Cardiac fibroblast (primary cell): ENCODE results near the gene CHST8.

ENCODE experiments used
- DNase-seq, 2 donors: peaks; one replicate each; pipeline versions ENCODE4 v3.0.0 to v3.0.0-alpha.2; 2010; ENCODE audit warnings: low read depth in 2 of 2
- H3K4me3 ChIP-seq, 2 donors: replicated peaks in 1 of 2; 1 replicate in 1 of 2; 2 replicates in 1 of 2; pipeline ENCODE4 v1.5.1; 2011; ENCODE audit warnings: low read depth in 2 of 2, low read length in 2 of 2, mild to moderate bottlenecking in 2 of 2, moderate library complexity in 1 of 2
- CTCF ChIP-seq: IDR thresholded peaks from one replicate; pipeline ENCODE4 v1.5.1; 2011; ENCODE audit warnings: low read depth, mild to moderate bottlenecking, low read length, inconsistent platforms

The CHST8 gene

GRCh38 chr19:33714149-33714548 is 92.4 kb downstream of the CHST8 start:
- TF ChIP-seq CTCF: no peak
- no peak overlapping the region for H3K4me3 ChIP-seq
- no peak for DNase-seq

GRCh38 chr19:33715462-33715861 is 93.7 kb downstream of the CHST8 start:
- TF ChIP-seq CTCF: no peak
- no peak overlapping the region for H3K4me3 ChIP-seq
- DNase-seq: no peak

GRCh38 chr19:33717878-33718277 is 96.1 kb downstream of the CHST8 start:
- H3K4me3 ChIP-seq: no peak overlapping the region
- DNase-seq: no peak
- no peak for TF ChIP-seq CTCF

- H3K4me3 ChIP-seq: no peak overlapping the region
- TF ChIP-seq CTCF: no peak
- no peak for DNase-seq
Observed at GRCh38 chr19:33718651-33719254, 97.0 kb downstream of the CHST8 start.

- TF ChIP-seq CTCF: no peak
- H3K4me3 ChIP-seq: no peak overlapping the region
- no peak for DNase-seq
Observed at GRCh38 chr19:33719366-33720154, 97.8 kb downstream of the CHST8 start.

- no peak for TF ChIP-seq CTCF
- DNase-seq: no peak
- H3K4me3 ChIP-seq: no peak overlapping the region
Observed at GRCh38 chr19:33720155-33720493, 98.4 kb downstream of the CHST8 start.
